HUES64 (cell line): Measurements from ENCODE around the gene TRIM38.

Experiments
- H3K27ac ChIP-seq: 2 replicates; pipeline ENCODE4 v1.7.0; 2013; ENCODE audit warnings: low read depth, low read length, inconsistent platforms
- H3K27me3 ChIP-seq: 2 replicates; pipeline ENCODE4 v1.6.1; 2013; ENCODE audit warnings: mild to moderate bottlenecking, low read length; ENCODE audit not compliant: insufficient read depth
- H3K36me3 ChIP-seq: 2 replicates; pipeline ENCODE4 v1.6.1; 2013; ENCODE audit warnings: mild to moderate bottlenecking, low read length; ENCODE audit not compliant: insufficient read depth
- H3K4me1 ChIP-seq: 2 replicates; pipeline ENCODE4 v1.6.1; 2013; ENCODE audit warnings: mild to moderate bottlenecking, low read length, moderate library complexity; ENCODE audit not compliant: insufficient read depth
- H3K4me3 ChIP-seq: 2 replicates; pipeline ENCODE4 v1.5.1; 2013; ENCODE audit warnings: mild to moderate bottlenecking, low read length, moderate library complexity
- H3K9ac ChIP-seq: 2 replicates; pipeline ENCODE4 v1.6.1; 2013; ENCODE audit warnings: mild to moderate bottlenecking, low read depth, low read length
- H3K9me3 ChIP-seq: 2 replicates; pipeline ENCODE4 v1.6.1; 2013; ENCODE audit warnings: low read depth, low read length; ENCODE audit not compliant: insufficient read depth
- WGBS: fragments of 150-250, 120-280 bp; methylation state at CpG from one replicate; pipeline ENCODE4 v1.1.7; 2013; ENCODE audit warnings: missing lambda C conversion rate; 5-methylcytosine and 5-hydroxymethylcytosine counted together

TRIM38 gene

DNA sequence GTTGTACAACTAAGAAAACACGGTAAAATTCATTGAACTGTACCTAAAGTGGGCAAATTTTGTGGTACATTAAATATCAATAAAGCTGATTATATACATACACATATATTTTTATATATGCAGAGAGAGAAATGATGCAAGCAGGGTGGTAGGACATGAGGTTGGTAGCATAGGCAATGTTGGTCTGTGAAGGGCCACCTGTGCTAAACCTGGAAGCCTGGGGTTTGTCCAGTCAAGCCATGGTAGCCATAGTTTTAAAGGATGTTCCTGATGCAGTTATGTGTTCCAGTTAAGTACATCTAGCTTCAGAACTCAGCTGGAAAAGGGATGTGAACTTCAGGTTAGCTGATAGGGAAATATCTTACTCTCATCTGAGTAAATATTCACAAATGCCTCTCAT, 60.1 kb downstream of the TRIM38 start:
- Histone ChIP-seq H3K4me1 (peaks cover 21% of the 10 kb centered on the region), H3K27ac (no peak overlapping the region), H3K27me3 (no peaks in the 10 kb centered on the region), H3K9me3 (no peaks in the 10 kb centered on the region), H3K4me3 (no peak overlapping the region), H3K9ac (no peak overlapping the region), H3K36me3 (no peaks in the 10 kb centered on the region)
- 100% methylated on average over 1 of the region's 1 CpG for WGBS

- Histone ChIP-seq H3K9ac (no peak overlapping the region), H3K36me3 (no peaks in the 10 kb centered on the region), H3K27ac (no peak overlapping the region), H3K4me3 (no peak overlapping the region), H3K27me3 (no peaks in the 10 kb centered on the region), H3K9me3 (no peaks in the 10 kb centered on the region), H3K4me1 (peaks cover 38% of the 10 kb centered on the region)
- 95% methylated on average over 2 of the region's 3 CpGs for WGBS
Observed at GRCh38 chr6:26024651-26025046, 62.0 kb downstream of the TRIM38 start.

GRCh38 chr6:26025047-26025893, 62.7 kb downstream of the TRIM38 start:
- 90% methylated on average over 17 of the region's 17 CpGs for WGBS
- Histone ChIP-seq H3K9me3 (no peaks in the 10 kb centered on the region), H3K4me3 (peak overlapping the region; percentile 79; the same call in 1 of the 2 replicates), H3K4me1 (peaks cover 44% of the 10 kb centered on the region), H3K27ac (peak overlapping the region; percentile 95), H3K36me3 (no peaks in the 10 kb centered on the region), H3K27me3 (no peaks in the 10 kb centered on the region), H3K9ac (peak overlapping the region; percentile 55; the same call in 1 of the 2 replicates)

DNA sequence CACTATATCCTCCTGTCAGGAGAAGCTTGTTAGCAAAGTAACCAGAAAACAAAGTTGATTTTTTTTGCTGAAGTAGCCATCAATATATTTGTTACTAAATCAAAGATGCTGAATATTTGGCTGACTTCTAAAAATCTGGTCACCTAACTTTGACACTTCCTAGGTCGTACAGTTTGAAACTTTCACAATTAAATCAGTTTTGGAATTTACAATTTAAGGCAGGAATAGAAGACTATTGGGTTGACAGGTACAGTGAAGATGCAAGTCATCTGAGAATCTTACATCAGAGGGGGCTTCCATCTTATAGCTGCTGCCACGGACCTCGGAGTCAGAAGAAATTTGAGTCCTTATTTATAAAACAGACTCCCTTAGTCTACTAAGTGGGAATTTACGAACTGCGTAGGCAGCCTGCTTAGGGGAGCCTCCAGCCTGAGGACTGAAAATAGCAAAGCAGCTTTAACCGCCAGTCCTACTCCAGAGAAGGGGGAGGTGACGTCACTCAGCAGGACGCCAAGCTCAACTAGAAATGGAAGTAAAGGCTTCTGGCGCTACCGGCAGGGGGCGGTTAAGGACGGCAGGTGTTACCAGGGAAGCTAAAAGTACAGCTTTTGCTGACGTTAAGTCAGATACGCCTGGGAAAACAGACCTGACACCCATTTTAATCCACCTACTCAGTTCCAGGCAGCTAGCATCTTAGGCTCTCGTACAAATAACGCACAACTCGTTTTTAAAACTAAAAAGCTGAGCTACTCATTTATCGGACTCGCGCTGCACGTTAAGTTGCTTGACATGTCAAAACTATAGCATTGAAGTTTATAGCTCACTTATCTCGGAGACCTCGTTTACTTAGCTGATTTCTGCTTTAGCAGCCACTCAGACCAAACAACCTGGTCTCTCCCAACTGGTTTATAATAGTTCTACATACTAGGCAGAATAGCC, 63.6 kb downstream of the TRIM38 start:
- no peaks in the 10 kb centered on the region for H3K9me3 ChIP-seq
- H3K27me3 ChIP-seq, result no peaks in the 10 kb centered on the region
- peaks cover 51% of the 10 kb centered on the region for H3K4me1 ChIP-seq
- H3K36me3 ChIP-seq, result no peaks in the 10 kb centered on the region
- H3K4me3 ChIP-seq, result peak overlapping the region; percentile 79
- H3K27ac ChIP-seq, result peak overlapping the region; percentile 95
- peak overlapping the region; percentile 92 for H3K9ac ChIP-seq
- WGBS, result 1% methylated on average over 22 of the region's 23 CpGs

- Histone ChIP-seq H3K27me3 (no peaks in the 10 kb centered on the region), H3K9ac (peak overlapping the region; percentile 92), H3K36me3 (no peaks in the 10 kb centered on the region), H3K4me3 (peak overlapping the region; percentile 79), H3K4me1 (peaks cover 51% of the 10 kb centered on the region), H3K9me3 (no peaks in the 10 kb centered on the region), H3K27ac (peak overlapping the region; percentile 95)
- WGBS, result under 1% methylated on average over 42 of the region's 44 CpGs
Observed at GRCh38 chr6:26026833-26027490, 64.4 kb downstream of the TRIM38 start.

DNA sequence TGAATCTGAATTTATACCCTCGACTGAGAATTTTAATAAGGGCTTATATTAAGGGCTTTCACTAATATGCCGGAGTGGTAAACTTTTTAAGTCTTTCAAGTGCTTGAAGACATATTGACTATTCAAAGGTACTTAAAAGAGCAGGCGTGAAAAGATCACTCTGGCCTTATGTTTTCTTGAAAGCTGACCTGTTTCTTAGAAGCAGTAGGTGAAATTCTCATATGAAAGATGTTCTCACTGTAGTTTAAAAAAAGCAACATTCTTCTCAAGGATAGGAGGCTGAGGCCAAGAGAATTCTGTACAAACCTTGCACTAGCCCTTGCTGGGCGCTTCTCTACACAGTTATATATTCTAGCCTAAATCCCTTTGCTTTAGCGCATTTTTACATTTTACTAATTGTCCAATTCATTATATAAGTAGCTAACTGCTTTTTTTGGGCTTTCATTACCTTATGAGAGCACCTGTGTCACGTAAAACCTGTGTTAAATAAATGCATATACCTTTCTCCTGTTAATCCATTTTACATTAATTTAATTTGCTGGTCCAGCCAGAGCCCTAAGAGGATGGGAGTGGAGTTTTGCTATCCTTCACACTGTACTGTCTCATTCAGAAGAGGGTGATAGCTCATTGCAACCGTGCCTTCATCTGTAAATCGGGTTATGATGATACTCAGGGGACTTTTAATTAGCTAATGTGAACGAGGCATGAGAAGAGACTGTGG, 65.0 kb downstream of the TRIM38 start:
- peak overlapping the region; percentile 92 for H3K9ac ChIP-seq
- peaks cover 51% of the 10 kb centered on the region for H3K4me1 ChIP-seq
- no peaks in the 10 kb centered on the region for H3K9me3 ChIP-seq
- peak overlapping the region; percentile 79 for H3K4me3 ChIP-seq
- no peaks in the 10 kb centered on the region for H3K36me3 ChIP-seq
- no peaks in the 10 kb centered on the region for H3K27me3 ChIP-seq
- peak overlapping the region; percentile 95 for H3K27ac ChIP-seq
- 59% methylated on average over 7 of the region's 9 CpGs for WGBS

DNA sequence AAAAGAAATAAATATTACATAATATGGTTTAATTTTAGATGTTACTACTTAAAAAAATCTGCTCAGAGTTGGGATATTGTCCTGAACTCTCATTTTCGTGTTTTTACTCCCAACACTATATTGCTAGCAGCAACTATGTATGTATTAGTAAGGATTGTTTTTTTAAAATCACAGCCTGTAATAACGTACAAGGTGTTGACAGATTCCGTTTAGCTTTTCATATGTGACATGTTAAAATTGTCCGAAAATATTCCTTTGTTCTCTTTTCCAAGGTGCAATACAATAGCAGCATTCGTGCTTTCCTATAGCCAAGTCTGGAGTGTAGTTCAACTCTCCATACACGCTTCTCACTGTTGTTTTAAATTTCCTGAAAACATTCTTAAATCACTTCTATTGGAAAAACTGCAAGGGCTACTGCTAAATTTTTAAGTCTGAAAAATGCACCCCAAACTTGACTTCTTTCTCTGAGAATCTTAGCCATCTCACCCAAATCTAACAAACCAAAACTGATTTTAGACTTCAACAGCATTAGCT, 65.7 kb downstream of the TRIM38 start:
- Histone ChIP-seq H3K9ac (peak overlapping the region; percentile 92), H3K36me3 (no peaks in the 10 kb centered on the region), H3K4me3 (peak overlapping the region; percentile 6; the same call in 1 of the 2 replicates), H3K27me3 (no peaks in the 10 kb centered on the region), H3K9me3 (no peaks in the 10 kb centered on the region), H3K4me1 (peaks cover 51% of the 10 kb centered on the region), H3K27ac (peak overlapping the region; percentile 95)
- WGBS, result 70% methylated on average over 5 of the region's 6 CpGs

- Histone ChIP-seq H3K27ac (peak overlapping the region; percentile 95), H3K27me3 (no peaks in the 10 kb centered on the region), H3K4me3 (peak overlapping the region; percentile 11; the same call in 1 of the 2 replicates), H3K4me1 (peaks cover 51% of the 10 kb centered on the region), H3K36me3 (no peaks in the 10 kb centered on the region), H3K9ac (peak overlapping the region; percentile 92), H3K9me3 (no peaks in the 10 kb centered on the region)
- WGBS, result 9% methylated on average over 10 of the region's 10 CpGs
Observed at GRCh38 chr6:26028746-26029569, 66.4 kb downstream of the TRIM38 start.

DNA sequence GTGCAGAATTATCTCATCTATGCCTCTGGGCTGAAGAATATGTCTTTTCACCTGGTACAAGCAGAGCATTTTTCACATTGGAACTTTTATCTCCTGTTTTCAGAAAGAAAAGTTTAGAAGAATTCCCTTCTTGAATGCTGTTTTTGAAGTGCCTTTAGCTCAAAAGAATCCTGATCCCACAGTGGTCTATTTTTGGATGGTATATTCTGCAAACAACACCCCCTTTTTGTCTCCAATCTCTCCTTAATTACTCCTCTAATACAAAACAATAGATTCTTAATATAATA, 66.9 kb downstream of the TRIM38 start:
- H3K4me1 ChIP-seq, result peaks cover 52% of the 10 kb centered on the region
- peak overlapping the region; percentile 91 for H3K27ac ChIP-seq
- no peaks in the 10 kb centered on the region for H3K9me3 ChIP-seq
- peak overlapping the region; percentile 11; the same call in 1 of the 2 replicates for H3K4me3 ChIP-seq
- no peaks in the 10 kb centered on the region for H3K36me3 ChIP-seq
- H3K27me3 ChIP-seq, result no peaks in the 10 kb centered on the region
- peak overlapping the region; percentile 98; the same call in 1 of the 2 replicates for H3K9ac ChIP-seq
